Epithelial cell of proximal tubule (primary cell): ENCODE measurements around the gene CDC14B. TPM values are rescaled to one million over a fixed set of nuclear protein-coding genes. Genes with fewer than 3 reads are reported as not detected.
A peak's percentile ranks its signal among the peaks of the same experiment; 100 is the strongest.

Experiments
- DNase-seq: peaks from one replicate; pipeline ENCODE4 v3.0.0-alpha.2; 2011; ENCODE audit warnings: low read depth
- H3K4me3 ChIP-seq: 2 replicates; pipeline ENCODE4 v1.5.1; 2011; ENCODE audit warnings: low read depth, mild to moderate bottlenecking, low read length
- CTCF ChIP-seq: conservative IDR thresholded peaks from 2 replicates; pipeline ENCODE4 v1.5.1; 2012; ENCODE audit warnings: low read depth, mild to moderate bottlenecking, low read length
- total RNA-seq: library from RNA; depleted of rRNA; stranded (reverse); fragments of >200 nt; gene quantifications from 2 replicates; pipeline ENCODE4 v1.2.3, GENCODE V29; 2015

The CDC14B gene
- total RNA-seq, 1 donor from 2014 or later, result 9.1 TPM

- DNase-seq, result no peak
- no peak for TF ChIP-seq CTCF
- H3K4me3 ChIP-seq, result no peak overlapping the region
These were observed 62.8 kb downstream of the CDC14B start for GRCh38 chr9:96556701-96557461.

- H3K4me3 ChIP-seq, result no peak overlapping the region
- no peak for DNase-seq
- no peak for TF ChIP-seq CTCF
These were observed 63.9 kb downstream of the CDC14B start for GRCh38 chr9:96555567-96556386.

- no peak for DNase-seq
- no peak overlapping the region for H3K4me3 ChIP-seq
- no peak for TF ChIP-seq CTCF
These were observed 64.7 kb downstream of the CDC14B start for GRCh38 chr9:96554801-96555566.

- TF ChIP-seq CTCF, result no peak
- no peak overlapping the region for H3K4me3 ChIP-seq
- peak; percentile 7 for DNase-seq
These were observed 65.3 kb downstream of the CDC14B start for GRCh38 chr9:96554326-96554725.

- no peak overlapping the region for H3K4me3 ChIP-seq
- peak; percentile 33 for DNase-seq
- TF ChIP-seq CTCF, result no peak
These were observed 66.6 kb downstream of the CDC14B start for GRCh38 chr9:96553070-96553469.

GRCh38 chr9:96551403-96551802 lies 68.2 kb downstream of the CDC14B start:
- no peak for TF ChIP-seq CTCF
- H3K4me3 ChIP-seq, result no peak overlapping the region
- no peak for DNase-seq
